ENCODE measurements around the gene SETDB1.
A peak's percentile ranks its signal among the peaks of the same experiment; 100 is the strongest.

Gene SETDB1

DNA sequence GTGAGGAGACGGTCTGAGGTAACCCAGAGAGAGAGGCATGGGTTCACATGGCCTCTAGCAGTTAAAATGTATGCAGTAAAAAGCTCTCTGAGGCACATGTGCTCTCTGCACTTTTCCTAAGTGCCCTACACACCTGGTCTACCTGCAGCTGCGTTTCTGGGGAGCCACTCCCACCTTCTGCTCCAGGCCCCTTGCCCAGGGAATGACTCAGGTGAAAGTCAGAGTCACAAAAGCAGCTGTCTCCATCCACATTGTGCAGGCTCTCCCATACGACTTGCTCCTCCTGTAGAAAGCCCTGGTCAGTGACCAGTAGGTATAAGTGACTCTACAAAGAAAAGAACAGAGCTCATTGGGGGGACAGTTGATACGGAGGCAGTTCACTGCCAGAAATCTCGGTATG is 71.8 kb downstream of the SETDB1 start:
- Histone ChIP-seq H3K4me1 (ENCODE audit: control insufficient read depth, insufficient read depth, low read length) (peaks cover 3% of the 10 kb centered on the region), H3K4me3 (ENCODE audit: low read depth, low read length) (no peak overlapping the region), H3K36me3 (ENCODE audit: control insufficient read depth, insufficient read depth, low read length) (peaks cover 5% of the 10 kb centered on the region), H3K27me3 (ENCODE audit: control insufficient read depth, insufficient read depth, low read length) (no peaks in the 10 kb centered on the region), H3K9ac (ENCODE audit: low read depth, low read length) (no peak overlapping the region), H3K9me3 (ENCODE audit: control insufficient read depth, insufficient read depth, low read length) (no peaks in the 10 kb centered on the region)

DNA sequence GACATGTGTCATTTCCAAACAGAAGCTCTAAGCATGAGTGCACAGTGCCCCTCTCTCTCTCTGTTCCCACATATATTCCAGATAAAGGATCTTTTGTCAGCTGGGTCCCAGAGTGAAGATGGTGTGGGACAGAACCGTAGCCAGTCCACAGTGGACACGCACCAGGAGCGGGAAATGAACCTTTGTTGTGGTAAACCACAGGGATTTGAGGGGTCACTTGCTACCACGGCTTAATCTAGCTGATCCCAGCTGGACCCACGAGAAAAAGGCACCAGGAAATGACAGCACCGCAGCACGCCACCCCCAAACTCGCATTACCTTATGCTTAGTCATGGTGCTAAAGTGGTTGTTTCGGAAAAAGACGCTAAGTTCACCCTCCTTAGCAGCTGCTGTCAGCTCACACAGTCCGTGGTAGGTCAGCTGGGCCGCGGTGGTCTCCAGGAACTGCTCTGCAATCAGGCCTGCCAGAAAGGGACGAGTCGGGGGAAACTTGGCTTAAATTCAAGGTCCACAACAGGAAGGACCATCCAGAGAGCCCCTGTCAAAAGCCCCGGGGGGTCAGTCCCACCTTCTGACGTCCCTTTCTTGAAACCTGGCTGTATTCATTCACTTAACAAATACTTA is 73.0 kb downstream of the SETDB1 start:
- H3K27me3 ChIP-seq (ENCODE audit: control insufficient read depth, insufficient read depth, low read length) = no peaks in the 10 kb centered on the region
- peaks cover 3% of the 10 kb centered on the region for H3K4me1 ChIP-seq (ENCODE audit: control insufficient read depth, insufficient read depth, low read length)

DNA sequence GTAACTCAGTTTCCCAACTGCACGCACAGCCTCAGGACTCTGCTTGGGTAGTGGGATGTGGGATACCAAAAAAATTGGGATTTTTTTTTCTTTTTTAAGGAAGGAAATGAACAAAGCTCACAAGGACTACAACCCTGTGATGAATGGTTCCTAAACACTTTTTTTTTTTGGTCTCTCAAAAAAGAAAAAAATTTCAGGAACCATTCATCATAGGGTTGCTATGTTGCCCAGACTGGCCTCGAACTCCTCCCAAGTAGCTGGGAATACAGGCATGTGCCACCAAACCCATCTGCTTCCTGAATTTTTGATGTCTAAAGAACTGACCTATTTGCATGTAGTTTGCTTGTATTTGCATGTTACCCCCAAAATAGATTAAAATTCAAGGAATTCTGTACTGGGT is 73.8 kb downstream of the SETDB1 start:
- Histone ChIP-seq H3K27me3 (ENCODE audit: control insufficient read depth, insufficient read depth, low read length) (no peaks in the 10 kb centered on the region), H3K4me1 (ENCODE audit: control insufficient read depth, insufficient read depth, low read length) (peaks cover 3% of the 10 kb centered on the region), H3K4me3 (ENCODE audit: low read depth, low read length) (no peak overlapping the region), H3K9me3 (ENCODE audit: control insufficient read depth, insufficient read depth, low read length) (no peaks in the 10 kb centered on the region), H3K36me3 (ENCODE audit: control insufficient read depth, insufficient read depth, low read length) (peaks cover 4% of the 10 kb centered on the region), H3K9ac (ENCODE audit: low read depth, low read length) (no peak overlapping the region)

More for the DNA sequence above, 73.0 kb downstream of the SETDB1 start:
- Histone ChIP-seq H3K4me3 (ENCODE audit: low read depth, low read length) (no peak overlapping the region), H3K9ac (ENCODE audit: low read depth, low read length) (no peak overlapping the region), H3K36me3 (ENCODE audit: control insufficient read depth, insufficient read depth, low read length) (peaks cover 5% of the 10 kb centered on the region), H3K9me3 (ENCODE audit: control insufficient read depth, insufficient read depth, low read length) (no peaks in the 10 kb centered on the region)

DNA sequence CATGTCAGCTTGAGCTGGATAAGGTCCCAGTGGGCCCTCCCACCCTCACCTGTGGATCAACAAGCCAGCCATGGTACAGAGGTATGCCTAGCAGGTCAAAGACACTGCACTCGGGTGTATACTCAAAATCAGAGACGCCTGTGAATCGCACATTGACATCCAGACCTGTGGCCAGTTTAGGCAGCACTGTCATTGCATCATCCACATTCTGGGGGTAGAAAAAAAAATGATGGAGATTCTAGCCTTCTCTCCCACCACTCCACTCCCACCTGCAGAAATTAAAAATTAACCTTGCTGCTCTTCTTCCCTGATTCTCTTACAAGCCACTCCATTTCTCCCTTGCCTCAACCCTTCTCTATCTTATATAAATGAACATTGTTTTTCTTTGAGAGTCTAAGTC is 74.2 kb downstream of the SETDB1 start:
- H3K9me3 ChIP-seq (ENCODE audit: control insufficient read depth, insufficient read depth, low read length) = no peaks in the 10 kb centered on the region
- peaks cover 3% of the 10 kb centered on the region for H3K4me1 ChIP-seq (ENCODE audit: control insufficient read depth, insufficient read depth, low read length)
- no peaks in the 10 kb centered on the region for H3K27me3 ChIP-seq (ENCODE audit: control insufficient read depth, insufficient read depth, low read length)
- no peak overlapping the region for H3K4me3 ChIP-seq (ENCODE audit: low read depth, low read length)
- H3K36me3 ChIP-seq (ENCODE audit: control insufficient read depth, insufficient read depth, low read length) = peaks cover 2% of the 10 kb centered on the region
- H3K9ac ChIP-seq (ENCODE audit: low read depth, low read length) = no peak overlapping the region

DNA sequence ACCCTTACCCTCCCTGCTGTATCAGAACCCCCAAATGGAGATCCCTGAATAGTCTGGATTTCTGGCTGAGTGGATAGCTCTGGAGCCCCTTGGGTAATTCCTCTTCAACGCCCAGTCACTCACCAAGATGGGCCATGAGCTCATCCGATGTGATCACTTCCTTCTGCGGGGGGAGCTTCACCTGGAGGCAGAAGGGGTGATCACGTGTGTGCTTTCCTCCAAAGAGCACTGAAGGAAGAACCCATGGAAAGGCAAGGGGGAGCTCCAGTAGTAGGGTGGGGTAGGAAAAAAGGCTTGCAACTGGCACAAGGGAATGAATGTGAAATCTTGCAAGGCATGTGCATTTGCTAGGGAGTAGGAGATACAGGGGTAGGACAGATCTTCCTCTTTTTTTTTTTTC is 75.4 kb downstream of the SETDB1 start:
- Histone ChIP-seq H3K9ac (ENCODE audit: low read depth, low read length) (no peak overlapping the region), H3K4me1 (ENCODE audit: control insufficient read depth, insufficient read depth, low read length) (peaks cover 5% of the 10 kb centered on the region)

DNA sequence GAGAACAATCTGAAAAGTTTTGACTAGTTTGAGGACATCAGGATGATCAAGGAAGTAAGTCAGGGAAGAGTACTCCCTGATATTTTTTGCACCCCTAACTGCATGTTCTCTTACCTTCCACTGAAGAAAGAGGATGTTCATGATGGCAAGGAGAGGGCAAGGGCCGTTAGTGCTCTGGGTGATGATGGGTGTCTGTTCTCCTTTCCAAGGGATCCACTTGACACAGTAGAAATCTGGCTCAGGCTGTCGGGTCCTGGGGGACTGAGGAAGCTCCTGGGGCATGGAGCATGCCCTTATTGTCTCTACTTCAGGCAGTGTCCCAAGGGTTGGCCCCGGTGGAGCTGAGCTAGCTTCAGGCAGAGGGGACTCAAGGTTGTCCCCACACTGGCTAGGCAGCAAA is 75.9 kb downstream of the SETDB1 start:
- Histone ChIP-seq H3K4me1 (ENCODE audit: control insufficient read depth, insufficient read depth, low read length) (peaks cover 5% of the 10 kb centered on the region), H3K36me3 (ENCODE audit: control insufficient read depth, insufficient read depth, low read length) (peaks cover 2% of the 10 kb centered on the region), H3K4me3 (ENCODE audit: low read depth, low read length) (no peak overlapping the region), H3K9ac (ENCODE audit: low read depth, low read length) (no peak overlapping the region), H3K27me3 (ENCODE audit: control insufficient read depth, insufficient read depth, low read length) (no peaks in the 10 kb centered on the region), H3K9me3 (ENCODE audit: control insufficient read depth, insufficient read depth, low read length) (no peaks in the 10 kb centered on the region)

More for the DNA sequence above, 75.4 kb downstream of the SETDB1 start:
- Histone ChIP-seq H3K9me3 (ENCODE audit: control insufficient read depth, insufficient read depth, low read length) (no peaks in the 10 kb centered on the region), H3K36me3 (ENCODE audit: control insufficient read depth, insufficient read depth, low read length) (peaks cover 2% of the 10 kb centered on the region), H3K27me3 (ENCODE audit: control insufficient read depth, insufficient read depth, low read length) (no peaks in the 10 kb centered on the region), H3K4me3 (ENCODE audit: low read depth, low read length) (no peak overlapping the region)

DNA sequence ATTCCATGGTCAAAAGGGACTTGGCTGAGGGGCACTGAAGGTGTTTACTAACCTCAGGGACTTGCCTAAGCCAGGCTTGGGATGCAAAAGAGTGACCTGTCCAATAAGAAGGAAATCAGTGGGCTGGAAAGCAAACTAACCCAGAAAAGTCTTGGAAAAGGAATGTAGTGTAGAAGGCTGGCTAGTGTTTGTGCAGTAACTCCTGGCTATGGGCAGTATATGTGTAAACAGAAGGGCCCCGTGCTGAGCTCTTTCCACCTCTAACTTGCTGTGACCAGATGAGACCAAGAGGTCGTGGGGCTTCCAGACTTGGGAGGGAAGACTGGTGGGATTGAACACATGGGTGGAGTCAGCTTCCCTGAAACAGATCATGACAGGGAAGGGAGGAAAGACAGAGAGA is 76.4 kb downstream of the SETDB1 start:
- Histone ChIP-seq H3K4me3 (ENCODE audit: low read depth, low read length) (no peak overlapping the region), H3K9ac (ENCODE audit: low read depth, low read length) (no peak overlapping the region), H3K4me1 (ENCODE audit: control insufficient read depth, insufficient read depth, low read length) (peaks cover 7% of the 10 kb centered on the region), H3K9me3 (ENCODE audit: control insufficient read depth, insufficient read depth, low read length) (no peaks in the 10 kb centered on the region), H3K36me3 (ENCODE audit: control insufficient read depth, insufficient read depth, low read length) (peaks cover 2% of the 10 kb centered on the region), H3K27me3 (ENCODE audit: control insufficient read depth, insufficient read depth, low read length) (no peaks in the 10 kb centered on the region)

DNA sequence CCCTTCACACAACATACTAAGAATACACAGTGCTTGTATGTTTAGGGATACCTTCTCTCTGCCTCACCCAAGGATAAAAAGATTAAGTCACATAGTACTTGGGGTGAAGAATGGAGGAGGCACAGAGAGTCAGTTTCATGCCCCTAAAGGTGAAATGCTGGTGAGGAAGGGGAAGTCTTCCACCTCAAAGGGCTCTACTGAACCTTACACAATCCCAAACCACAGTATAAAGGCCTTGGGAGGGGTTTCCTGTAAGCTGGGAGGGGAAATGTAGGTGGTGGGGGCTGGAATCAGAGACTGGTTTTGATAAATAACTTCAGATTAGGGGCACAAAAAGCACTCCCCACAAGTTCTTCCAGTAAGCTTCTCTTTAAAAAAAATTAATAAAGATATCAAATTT is 77.0 kb downstream of the SETDB1 start:
- H3K27me3 ChIP-seq (ENCODE audit: control insufficient read depth, insufficient read depth, low read length) = no peaks in the 10 kb centered on the region
- H3K36me3 ChIP-seq (ENCODE audit: control insufficient read depth, insufficient read depth, low read length) = no peaks in the 10 kb centered on the region
- no peaks in the 10 kb centered on the region for H3K9me3 ChIP-seq (ENCODE audit: control insufficient read depth, insufficient read depth, low read length)
- H3K9ac ChIP-seq (ENCODE audit: low read depth, low read length) = no peak overlapping the region
- no peak overlapping the region for H3K4me3 ChIP-seq (ENCODE audit: low read depth, low read length)
- H3K4me1 ChIP-seq (ENCODE audit: control insufficient read depth, insufficient read depth, low read length) = peaks cover 10% of the 10 kb centered on the region

DNA sequence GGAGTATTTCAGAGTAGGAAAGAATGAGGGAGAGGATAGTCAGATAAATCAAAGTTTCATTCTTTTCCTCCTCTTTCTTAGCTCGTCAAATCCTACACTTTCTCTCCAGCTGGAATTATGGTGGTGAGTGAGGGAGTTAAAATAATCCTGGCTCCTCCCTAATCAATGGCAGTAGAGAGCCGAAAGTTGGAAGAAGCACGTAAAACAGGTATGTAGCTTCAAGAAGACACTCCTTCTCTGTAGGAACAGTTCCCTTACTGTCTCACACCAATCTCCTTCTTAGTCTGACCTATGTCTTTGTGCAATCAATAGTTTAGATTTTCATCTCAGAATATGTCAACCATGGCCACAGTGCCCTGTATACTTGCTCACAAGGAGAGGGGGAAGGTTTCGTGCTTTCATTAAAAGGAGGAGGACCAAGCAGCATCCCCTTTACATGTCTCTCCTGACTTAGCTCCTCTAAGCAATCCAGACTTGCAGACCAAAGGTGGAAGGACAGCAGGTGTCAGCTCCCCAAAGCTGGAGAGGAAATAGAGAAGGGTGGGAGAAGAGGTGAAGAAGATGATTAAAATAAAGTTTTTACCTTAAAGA is 79.7 kb downstream of the SETDB1 start:
- peaks cover 15% of the 10 kb centered on the region for H3K4me1 ChIP-seq (ENCODE audit: control insufficient read depth, insufficient read depth, low read length)
- no peak overlapping the region for H3K9ac ChIP-seq (ENCODE audit: low read depth, low read length)

DNA sequence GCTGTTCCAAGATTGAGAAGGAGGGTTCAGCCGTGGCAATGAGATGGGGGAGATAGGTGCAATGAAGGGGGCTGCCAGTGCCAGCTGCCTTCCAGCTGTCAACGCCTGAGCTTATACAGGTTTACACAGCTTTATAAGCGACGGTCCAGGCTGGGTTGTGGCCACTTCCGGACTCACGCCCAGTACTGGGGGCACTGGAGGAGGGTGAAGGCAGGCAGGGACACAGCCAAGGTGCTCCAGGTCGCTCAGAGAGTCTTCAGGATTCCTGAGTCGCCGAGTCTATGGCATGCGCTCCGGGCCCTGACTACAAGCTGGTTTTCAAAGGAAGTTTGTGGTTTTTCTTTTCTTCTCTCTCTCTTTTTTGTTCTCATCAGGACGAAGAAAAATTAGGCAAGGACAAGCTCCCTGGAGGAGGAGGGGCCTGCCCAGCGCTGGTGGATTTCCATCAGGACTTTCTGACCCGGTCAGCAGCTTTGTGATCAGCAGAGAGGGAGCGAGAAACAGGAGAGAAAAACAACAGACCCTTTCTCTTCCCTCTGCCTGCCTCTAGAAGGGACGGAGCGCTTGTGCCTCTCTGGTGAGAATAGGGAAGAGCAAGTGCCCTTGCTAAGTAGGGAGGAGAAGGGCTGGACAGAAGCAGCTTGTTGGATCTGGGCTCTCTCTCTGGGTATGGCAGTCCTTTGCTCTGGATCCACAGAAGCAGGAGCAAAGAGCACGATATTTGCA is 80.3 kb downstream of the SETDB1 start, which contains the start of gene MINDY1:
TSS of gene MINDY1 (minus strand) at position 576 of the 726 bp plus-strand sequence. CDS start 4,285 bp downstream, outside the sequence.
- H3K9ac ChIP-seq (ENCODE audit: low read depth, low read length) = no peak within 1 kb of the TSS
- H3K27me3 ChIP-seq (ENCODE audit: control insufficient read depth, insufficient read depth, low read length) = no peaks in the 10 kb centered on the region
- no peaks in the 10 kb centered on the region for H3K36me3 ChIP-seq (ENCODE audit: control insufficient read depth, insufficient read depth, low read length)
- H3K4me1 ChIP-seq (ENCODE audit: control insufficient read depth, insufficient read depth, low read length) = peaks cover 15% of the 10 kb centered on the region
- H3K4me3 ChIP-seq (ENCODE audit: low read depth, low read length) = peak within 1 kb of the TSS; percentile 99
- H3K9me3 ChIP-seq (ENCODE audit: control insufficient read depth, insufficient read depth, low read length) = no peaks in the 10 kb centered on the region

More for the DNA sequence above, 79.7 kb downstream of the SETDB1 start:
- H3K36me3 ChIP-seq (ENCODE audit: control insufficient read depth, insufficient read depth, low read length) = no peaks in the 10 kb centered on the region
- no peaks in the 10 kb centered on the region for H3K9me3 ChIP-seq (ENCODE audit: control insufficient read depth, insufficient read depth, low read length)
- H3K4me3 ChIP-seq (ENCODE audit: low read depth, low read length) = peak overlapping the region; percentile 47
- no peaks in the 10 kb centered on the region for H3K27me3 ChIP-seq (ENCODE audit: control insufficient read depth, insufficient read depth, low read length)

DNA sequence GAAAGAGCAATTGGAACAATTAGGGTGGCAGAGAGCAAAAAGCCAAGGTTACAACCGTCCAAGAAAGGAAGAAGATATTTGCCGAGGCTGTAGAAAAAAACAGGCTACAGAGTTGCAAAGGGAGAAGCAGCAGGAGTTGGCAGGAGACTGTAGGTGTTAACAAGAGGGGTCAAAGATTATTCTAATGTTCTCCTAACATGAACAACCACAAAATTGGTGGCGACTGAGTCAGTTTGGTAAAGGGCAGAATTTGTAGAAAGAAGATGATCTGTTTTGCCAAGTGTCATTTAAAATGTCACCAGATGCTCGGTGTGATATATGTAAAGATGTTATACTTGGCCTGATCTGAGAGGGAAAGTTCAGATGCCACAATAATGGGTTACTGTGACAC is 81.7 kb downstream of the SETDB1 start:
- Histone ChIP-seq H3K4me3 (ENCODE audit: low read depth, low read length) (peak overlapping the region; percentile 99), H3K9me3 (ENCODE audit: control insufficient read depth, insufficient read depth, low read length) (no peaks in the 10 kb centered on the region), H3K27me3 (ENCODE audit: control insufficient read depth, insufficient read depth, low read length) (no peaks in the 10 kb centered on the region), H3K4me1 (ENCODE audit: control insufficient read depth, insufficient read depth, low read length) (peaks cover 15% of the 10 kb centered on the region), H3K9ac (ENCODE audit: low read depth, low read length) (no peak overlapping the region), H3K36me3 (ENCODE audit: control insufficient read depth, insufficient read depth, low read length) (no peaks in the 10 kb centered on the region)
